HG02623 (cell line): Measurements from ENCODE around the gene ST6GALNAC1.
"Not testable (repeated sequence)": the region's sequence is repeated elsewhere in the genome, so short reads cannot be mapped to it uniquely, and the experiment has no call there.

Experiments used
- ATAC-seq: cut with Tn5 transposase; IDR thresholded peaks from one replicate; pipeline ENCODE4 v1.9.1; 2021; ENCODE audit warnings: moderate library complexity; ENCODE audit not compliant: unreplicated experiment

ST6GALNAC1 gene

GRCh38 chr17:76614064-76614759, 29.3 kb downstream of the ST6GALNAC1 start:
- ATAC-seq, result not testable (repeated sequence)

GRCh38 chr17:76612977-76613851, 30.3 kb downstream of the ST6GALNAC1 start:
- no peak for ATAC-seq

GRCh38 chr17:76612465-76612864, 31.1 kb downstream of the ST6GALNAC1 start:
- ATAC-seq, result no peak

DNA sequence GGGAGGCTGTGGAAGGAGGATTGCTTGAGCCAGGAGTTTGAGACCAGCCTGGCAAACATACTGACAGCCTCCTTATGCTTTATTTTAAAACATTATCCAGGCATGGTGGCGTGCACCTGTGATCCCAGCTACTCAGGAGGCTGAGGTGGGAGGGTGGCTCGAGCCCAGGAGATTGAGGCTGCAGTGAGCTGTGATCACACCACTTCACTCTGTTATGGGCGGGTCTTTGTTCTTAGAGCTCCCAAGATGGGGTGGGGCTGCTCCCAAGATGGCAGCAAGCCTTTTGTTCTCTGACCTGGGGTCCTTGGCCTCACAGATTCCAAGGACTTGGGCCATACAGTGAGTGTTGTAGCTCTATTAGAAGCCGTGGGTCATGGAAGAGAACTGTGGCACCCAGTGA, 31.8 kb downstream of the ST6GALNAC1 start:
- ATAC-seq, result no peak

GRCh38 chr17:76611080-76611749, 32.3 kb downstream of the ST6GALNAC1 start:
- ATAC-seq, result not testable (repeated sequence)

GRCh38 chr17:76606685-76607084, 36.9 kb downstream of the ST6GALNAC1 start:
- ATAC-seq, result not testable (repeated sequence)

- ATAC-seq, result no peak
Measured at GRCh38 chr17:76601065-76601464, 42.5 kb downstream of the ST6GALNAC1 start.

DNA sequence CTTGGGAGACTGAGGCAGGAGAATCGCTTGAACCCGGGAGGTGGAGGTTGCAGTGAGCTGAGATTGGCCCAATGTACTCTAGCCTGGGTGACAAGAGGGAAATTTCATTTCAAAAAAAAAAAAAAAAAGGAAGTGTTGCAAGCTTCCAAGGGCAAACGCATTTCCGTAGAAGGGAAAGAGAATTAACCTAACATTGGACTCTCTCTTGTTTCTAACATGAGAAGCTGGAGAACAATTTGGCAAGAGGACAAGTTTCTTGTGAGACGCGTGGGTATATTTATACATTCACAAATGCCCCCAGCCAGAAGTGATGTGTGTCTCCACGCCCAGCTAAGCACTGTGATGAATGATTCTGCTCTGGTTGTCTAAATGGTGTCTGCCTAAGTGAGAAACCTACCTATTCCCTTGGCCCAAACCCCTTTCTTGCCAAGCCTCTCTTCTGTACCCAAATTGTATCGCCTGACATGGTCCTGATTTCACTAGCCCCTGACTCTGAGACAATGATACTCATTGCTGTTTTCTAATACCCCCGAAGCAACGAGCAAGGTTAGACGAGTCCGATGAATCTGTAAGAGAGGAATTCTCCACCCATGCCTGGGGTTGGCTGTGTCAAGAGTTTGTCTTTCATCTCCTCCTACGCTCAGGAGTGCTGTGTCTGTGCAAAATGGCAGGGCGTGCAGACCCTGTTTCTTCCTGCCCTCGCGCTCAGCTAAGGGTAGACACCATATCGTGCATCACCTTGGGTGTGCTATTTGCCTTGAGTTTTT, 43.7 kb downstream of the ST6GALNAC1 start:
- ATAC-seq, result no peak

GRCh38 chr17:76598004-76598439, 45.5 kb downstream of the ST6GALNAC1 start:
- ATAC-seq, result no peak

DNA sequence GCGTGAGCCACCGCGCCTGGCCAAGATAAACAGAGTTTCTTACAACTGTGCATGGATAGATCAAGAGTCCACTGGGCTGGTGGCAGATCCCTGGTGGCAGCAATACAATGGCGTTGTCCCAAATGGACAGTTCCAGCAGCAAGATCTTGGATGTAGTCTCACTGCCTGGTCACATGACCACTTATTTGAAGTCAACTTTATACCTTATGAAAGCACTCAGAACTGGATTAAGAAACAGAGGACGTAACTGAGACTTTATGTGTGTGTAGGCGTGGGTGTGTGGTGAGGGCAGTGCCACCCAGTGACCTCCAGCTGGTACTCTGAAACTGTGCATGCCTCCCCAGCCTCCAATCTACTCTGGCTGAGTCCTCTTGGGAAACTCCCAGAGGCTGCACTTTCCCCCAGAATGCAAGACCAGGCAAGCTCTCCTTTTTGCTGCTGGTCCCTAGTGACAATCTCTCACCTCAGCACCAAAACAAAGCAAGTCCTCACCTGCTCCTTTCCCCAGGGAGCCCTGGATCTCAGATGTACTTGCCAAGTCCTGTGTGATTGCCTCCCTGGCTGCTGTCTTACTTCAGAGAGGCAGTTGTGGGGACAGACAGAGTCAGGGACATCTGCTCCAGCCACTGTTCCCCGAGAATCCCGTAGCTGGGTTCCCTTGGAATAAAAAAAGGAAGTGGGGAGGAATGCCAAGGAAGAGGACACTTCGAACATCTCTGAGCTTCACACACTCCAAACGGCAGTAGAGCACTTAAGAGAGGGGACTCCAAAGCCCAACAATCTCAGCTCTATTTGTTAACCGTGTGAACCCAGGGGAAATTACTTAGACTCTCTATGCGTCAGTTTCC, 46.2 kb downstream of the ST6GALNAC1 start:
- no peak for ATAC-seq

- ATAC-seq, result no peak
Measured at GRCh38 chr17:76594690-76595089, 48.9 kb downstream of the ST6GALNAC1 start.

DNA sequence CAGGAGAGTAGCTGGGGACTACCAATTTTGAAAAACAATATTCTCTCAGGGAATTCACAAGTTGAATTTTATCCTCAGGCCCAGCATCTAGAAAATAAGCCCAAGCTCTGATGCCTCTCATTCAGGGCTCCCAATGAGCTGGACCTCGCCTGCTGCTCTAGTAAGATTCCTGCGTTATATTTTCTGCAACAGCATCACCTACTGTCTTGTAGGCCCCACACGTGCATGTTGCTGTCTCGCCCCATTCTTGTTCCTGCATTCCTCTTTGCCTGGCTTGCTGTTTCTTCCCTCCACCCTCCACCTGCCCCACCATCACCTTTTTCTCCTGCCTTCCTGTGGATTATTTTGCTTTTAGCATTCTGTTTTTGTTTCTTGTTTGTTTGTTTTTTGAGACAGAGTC, 49.6 kb downstream of the ST6GALNAC1 start:
- no peak for ATAC-seq

- ATAC-seq, result no peak
Measured at GRCh38 chr17:76593384-76593826, 50.2 kb downstream of the ST6GALNAC1 start.

DNA sequence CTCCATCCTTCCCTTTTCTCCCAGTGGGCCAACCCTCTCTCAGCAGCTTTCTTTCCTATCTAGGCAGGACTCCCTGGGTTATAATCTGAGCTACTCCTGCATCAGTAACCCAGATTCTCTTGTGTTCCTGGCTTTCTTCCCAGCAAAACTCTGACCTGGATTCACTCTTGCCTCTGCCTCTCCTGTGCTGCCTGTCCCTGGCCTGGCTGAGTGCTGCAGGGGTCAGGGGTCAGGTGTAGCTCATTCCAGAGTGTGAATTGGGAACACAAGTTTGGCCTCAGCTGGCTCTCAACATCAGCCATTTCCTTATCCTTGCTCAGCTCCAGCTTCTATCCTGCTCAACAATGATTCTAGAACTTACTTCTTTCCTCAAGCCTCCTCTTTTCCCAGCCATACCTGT, 55.4 kb downstream of the ST6GALNAC1 start:
- ATAC-seq, result no peak

DNA sequence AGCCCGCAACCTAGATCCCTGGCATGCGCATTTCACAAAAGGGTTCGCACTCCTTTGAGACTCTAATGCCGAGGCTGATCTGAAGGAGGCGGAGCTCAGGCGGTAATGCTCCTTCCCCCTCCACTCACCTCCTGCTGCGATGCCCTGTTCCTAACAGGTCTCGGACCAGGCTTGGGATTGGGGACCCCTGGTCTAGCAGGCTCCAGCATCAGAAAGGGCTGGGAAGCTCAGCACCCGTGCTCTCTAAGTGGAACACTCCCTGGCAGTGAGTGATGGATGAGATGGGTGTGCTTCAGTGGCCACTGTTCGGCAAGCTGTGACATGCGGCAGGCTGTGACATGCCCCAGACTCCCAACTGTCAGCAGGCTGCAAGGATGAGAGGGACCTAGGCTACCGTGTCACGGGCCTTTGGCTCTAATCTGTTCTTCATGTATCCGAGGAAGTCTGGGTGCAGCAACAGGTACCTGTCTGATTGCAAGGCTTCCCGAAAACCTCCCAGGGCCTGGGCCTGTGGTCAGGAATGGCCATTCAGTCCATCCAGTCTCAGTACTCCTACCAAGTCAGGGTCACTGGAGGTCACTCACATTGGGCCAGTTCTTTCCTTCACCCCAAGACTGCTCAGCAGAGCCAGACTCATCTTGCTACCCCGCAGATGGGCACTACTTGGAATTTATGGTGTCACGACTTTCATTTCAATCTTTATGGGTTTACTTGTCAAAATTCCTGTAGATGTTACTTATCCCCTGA, 56.6 kb downstream of the ST6GALNAC1 start:
- no peak for ATAC-seq

DNA sequence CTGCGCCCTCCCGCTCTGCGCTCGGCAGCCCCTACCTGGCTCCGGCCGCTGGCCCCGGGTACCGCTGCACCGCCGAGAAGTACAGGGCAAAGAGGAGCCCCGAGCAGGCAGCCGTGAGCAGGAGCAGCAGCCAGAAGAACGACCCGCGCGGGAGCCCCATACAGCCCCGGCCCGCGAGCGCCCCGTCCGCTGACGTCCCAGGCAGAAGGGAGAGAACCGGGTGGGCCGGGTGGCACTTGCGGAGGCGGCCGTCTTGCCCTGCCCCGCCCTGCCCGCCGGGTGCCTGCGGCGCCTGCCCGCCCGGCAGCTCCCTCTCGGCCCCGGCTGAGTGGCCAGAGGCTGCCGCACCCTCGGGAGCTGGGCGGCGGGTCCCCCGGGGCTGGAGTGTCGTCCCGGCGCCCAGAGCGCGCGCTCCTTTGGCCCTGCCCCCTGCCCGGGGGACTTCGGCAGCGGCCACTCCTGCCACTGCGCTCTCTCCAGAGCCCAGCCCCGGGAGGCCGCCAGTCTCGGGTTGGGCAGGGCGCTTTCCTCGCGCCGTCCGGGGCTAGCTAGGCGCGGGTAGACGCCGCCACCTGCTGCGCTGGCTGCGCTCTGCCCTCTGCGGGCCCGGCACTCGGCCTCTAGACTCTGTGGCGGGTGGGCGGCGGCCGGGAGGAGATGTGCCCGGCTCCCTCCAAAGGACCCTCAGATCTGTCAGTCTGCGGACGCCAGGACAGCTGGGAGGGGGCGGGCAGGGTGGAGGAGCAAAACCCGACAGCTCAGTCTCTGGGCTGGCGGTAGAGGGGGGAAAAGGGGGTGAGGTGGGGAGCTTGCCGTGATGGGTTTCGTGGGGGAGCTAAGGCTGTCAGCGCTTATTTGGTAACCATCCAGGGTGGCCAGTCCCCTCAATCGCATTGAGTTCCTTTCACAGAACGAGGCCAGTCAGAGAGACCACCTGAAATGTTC, 57.6 kb downstream of the ST6GALNAC1 start, which contains the start of gene ST6GALNAC2:
Gene ST6GALNAC2 (minus strand): TSS at position 212 of the 945 bp plus-strand sequence. CDS start 52 bp downstream, at position 160.
- ATAC-seq, result no peak

- no peak for ATAC-seq
Measured at GRCh38 chr17:76585033-76585648, 58.4 kb downstream of the ST6GALNAC1 start.
